ENCODE measurements around the gene HOXD3.

Gene HOXD3

GRCh38 chr2:176136374-176137251 lies 20.5 kb upstream of the HOXD3 start:
- peaks cover 1% of the 10 kb centered on the region for H3K36me3 Mint-ChIP-seq (ENCODE audit: low read depth)
- DNase-seq (ENCODE audit: low spot score) = no peak

GRCh38 chr2:176137252-176137580 lies 19.9 kb upstream of the HOXD3 start:
- Mint-ChIP-seq H3K27me3 (ENCODE audit: low read depth) (peaks cover 93% of the 10 kb centered on the region), H3K9me3 (no peaks in the 10 kb centered on the region), H3K36me3 (ENCODE audit: low read depth) (peaks cover 1% of the 10 kb centered on the region), H3K4me1 (ENCODE audit: low read depth) (peaks cover 24% of the 10 kb centered on the region), H3K27ac (no peak overlapping the region), H3K4me3 (no peak overlapping the region)
- no peak for DNase-seq (ENCODE audit: low spot score)

More at GRCh38 chr2:176136374-176137251, 20.5 kb upstream of the HOXD3 start:
- H3K4me3 Mint-ChIP-seq = no peak overlapping the region
- H3K27me3 Mint-ChIP-seq (ENCODE audit: low read depth) = peaks cover 93% of the 10 kb centered on the region
- peaks cover 24% of the 10 kb centered on the region for H3K4me1 Mint-ChIP-seq (ENCODE audit: low read depth)
- no peaks in the 10 kb centered on the region for H3K9me3 Mint-ChIP-seq
- no peak overlapping the region for H3K27ac Mint-ChIP-seq

GRCh38 chr2:176137906-176138305 lies 19.2 kb upstream of the HOXD3 start:
- Mint-ChIP-seq H3K27ac (no peak overlapping the region), H3K4me1 (ENCODE audit: low read depth) (peaks cover 21% of the 10 kb centered on the region)

GRCh38 chr2:176138526-176138922 lies 18.6 kb upstream of the HOXD3 start:
- H3K36me3 Mint-ChIP-seq (ENCODE audit: low read depth) = no peaks in the 10 kb centered on the region
- H3K27ac Mint-ChIP-seq = no peak overlapping the region
- H3K4me3 Mint-ChIP-seq = peak overlapping the region; percentile 14
- H3K27me3 Mint-ChIP-seq (ENCODE audit: low read depth) = peaks cover 91% of the 10 kb centered on the region
- H3K4me1 Mint-ChIP-seq (ENCODE audit: low read depth) = peaks cover 21% of the 10 kb centered on the region
- no peak for DNase-seq (ENCODE audit: low spot score)
- H3K9me3 Mint-ChIP-seq = no peaks in the 10 kb centered on the region

More at GRCh38 chr2:176137906-176138305, 19.2 kb upstream of the HOXD3 start:
- no peaks in the 10 kb centered on the region for H3K36me3 Mint-ChIP-seq (ENCODE audit: low read depth)
- no peak for DNase-seq (ENCODE audit: low spot score)
- no peak overlapping the region for H3K4me3 Mint-ChIP-seq
- no peaks in the 10 kb centered on the region for H3K9me3 Mint-ChIP-seq
- peaks cover 93% of the 10 kb centered on the region for H3K27me3 Mint-ChIP-seq (ENCODE audit: low read depth)

- H3K4me1 Mint-ChIP-seq (ENCODE audit: low read depth) = peaks cover 21% of the 10 kb centered on the region
- peak overlapping the region; percentile 31 for H3K27ac Mint-ChIP-seq
These were observed 18.0 kb upstream of the HOXD3 start for GRCh38 chr2:176138923-176139660.

GRCh38 chr2:176139661-176140512 lies 17.2 kb upstream of the HOXD3 start:
- no peaks in the 10 kb centered on the region for H3K9me3 Mint-ChIP-seq
- no peak overlapping the region for H3K4me3 Mint-ChIP-seq
- DNase-seq (ENCODE audit: low spot score) = no peak
- peaks cover 88% of the 10 kb centered on the region for H3K27me3 Mint-ChIP-seq (ENCODE audit: low read depth)
- peaks cover 21% of the 10 kb centered on the region for H3K4me1 Mint-ChIP-seq (ENCODE audit: low read depth)
- no peak overlapping the region for H3K27ac Mint-ChIP-seq
- H3K36me3 Mint-ChIP-seq (ENCODE audit: low read depth) = no peaks in the 10 kb centered on the region

More at GRCh38 chr2:176138923-176139660, 18.0 kb upstream of the HOXD3 start:
- H3K4me3 Mint-ChIP-seq = no peak overlapping the region
- DNase-seq (ENCODE audit: low spot score) = no peak
- peaks cover 91% of the 10 kb centered on the region for H3K27me3 Mint-ChIP-seq (ENCODE audit: low read depth)
- H3K9me3 Mint-ChIP-seq = no peaks in the 10 kb centered on the region
- H3K36me3 Mint-ChIP-seq (ENCODE audit: low read depth) = no peaks in the 10 kb centered on the region

GRCh38 chr2:176140513-176141317 lies 16.4 kb upstream of the HOXD3 start:
- Mint-ChIP-seq H3K4me1 (ENCODE audit: low read depth) (peaks cover 21% of the 10 kb centered on the region), H3K9me3 (no peaks in the 10 kb centered on the region), H3K4me3 (peak overlapping the region; percentile 12), H3K27ac (no peak overlapping the region), H3K27me3 (ENCODE audit: low read depth) (peaks cover 88% of the 10 kb centered on the region), H3K36me3 (ENCODE audit: low read depth) (no peaks in the 10 kb centered on the region)
- DNase-seq (ENCODE audit: low spot score) = peak; percentile 66

- Mint-ChIP-seq H3K9me3 (no peaks in the 10 kb centered on the region), H3K4me1 (ENCODE audit: low read depth) (peaks cover 17% of the 10 kb centered on the region), H3K27me3 (ENCODE audit: low read depth) (peaks cover 90% of the 10 kb centered on the region), H3K4me3 (no peak overlapping the region), H3K36me3 (ENCODE audit: low read depth) (no peaks in the 10 kb centered on the region), H3K27ac (no peak overlapping the region)
- no peak for DNase-seq (ENCODE audit: low spot score)
These were observed 14.8 kb upstream of the HOXD3 start for GRCh38 chr2:176142281-176142680.

- Mint-ChIP-seq H3K9me3 (no peaks in the 10 kb centered on the region), H3K4me3 (no peak overlapping the region), H3K27me3 (ENCODE audit: low read depth) (peaks cover 89% of the 10 kb centered on the region), H3K4me1 (ENCODE audit: low read depth) (no peaks in the 10 kb centered on the region), H3K27ac (no peak overlapping the region), H3K36me3 (ENCODE audit: low read depth) (no peaks in the 10 kb centered on the region)
- DNase-seq (ENCODE audit: low spot score) = no peak
These were observed 11.8 kb upstream of the HOXD3 start for GRCh38 chr2:176145085-176145969.

- H3K4me3 Mint-ChIP-seq = no peak overlapping the region
- H3K4me1 Mint-ChIP-seq (ENCODE audit: low read depth) = no peaks in the 10 kb centered on the region
- no peak for DNase-seq (ENCODE audit: low spot score)
- no peaks in the 10 kb centered on the region for H3K36me3 Mint-ChIP-seq (ENCODE audit: low read depth)
- H3K27ac Mint-ChIP-seq = no peak overlapping the region
- H3K27me3 Mint-ChIP-seq (ENCODE audit: low read depth) = peaks cover 92% of the 10 kb centered on the region
- H3K9me3 Mint-ChIP-seq = no peaks in the 10 kb centered on the region
These were observed 11.0 kb upstream of the HOXD3 start for GRCh38 chr2:176146101-176146500.

- H3K27me3 Mint-ChIP-seq (ENCODE audit: low read depth) = peaks cover 92% of the 10 kb centered on the region
- DNase-seq (ENCODE audit: low spot score) = no peak
- no peaks in the 10 kb centered on the region for H3K9me3 Mint-ChIP-seq
- H3K36me3 Mint-ChIP-seq (ENCODE audit: low read depth) = no peaks in the 10 kb centered on the region
- H3K4me1 Mint-ChIP-seq (ENCODE audit: low read depth) = no peaks in the 10 kb centered on the region
- no peak overlapping the region for H3K27ac Mint-ChIP-seq
- no peak overlapping the region for H3K4me3 Mint-ChIP-seq
These were observed 10.5 kb upstream of the HOXD3 start for GRCh38 chr2:176146645-176147044.

- H3K4me1 Mint-ChIP-seq (ENCODE audit: low read depth) = no peaks in the 10 kb centered on the region
- DNase-seq (ENCODE audit: low spot score) = no peak
- peaks cover 88% of the 10 kb centered on the region for H3K27me3 Mint-ChIP-seq (ENCODE audit: low read depth)
- H3K9me3 Mint-ChIP-seq = no peaks in the 10 kb centered on the region
- no peak overlapping the region for H3K27ac Mint-ChIP-seq
- no peaks in the 10 kb centered on the region for H3K36me3 Mint-ChIP-seq (ENCODE audit: low read depth)
- H3K4me3 Mint-ChIP-seq = no peak overlapping the region
These were observed 9.8 kb upstream of the HOXD3 start for GRCh38 chr2:176147210-176147799.

All from T-helper 2 cell treated with Interferon-gamma antibody and Interleukin-4, amounts not matched to agents 5 μg/mL and 100 μg/mL, for 36 hours (primary cell).